DOHH2 (cell line): ENCODE measurements around the gene SV2C.

Source experiments
- H3F3A ChIP-seq: fragments of 200-600 bp; sonication (generic), shearing (Covaris generic); 2 replicates; pipeline ENCODE4 v1.6.0; 2016; ENCODE audit warnings: antibody characterized with exemption, mild to moderate bottlenecking; ENCODE audit not compliant: control insufficient read depth, insufficient read depth
- H3K27ac ChIP-seq: fragments of 200-600 bp; sonication (generic); 2 replicates; pipeline ENCODE4 v1.5.1; 2014; ENCODE audit warnings: low read depth, mild to moderate bottlenecking, low read length, moderate library complexity
- H3K27me3 ChIP-seq: fragments of 200-600 bp; sonication (generic); 2 replicates; pipeline ENCODE4 v1.6.1; 2014; ENCODE audit warnings: mild to moderate bottlenecking, low read length, mixed read lengths; ENCODE audit not compliant: control insufficient read depth
- H3K36me3 ChIP-seq: fragments of 200-600 bp; sonication (generic); 2 replicates; pipeline ENCODE4 v1.6.1; 2014; ENCODE audit warnings: mild to moderate bottlenecking, low read length, moderate library complexity, mixed read lengths; ENCODE audit not compliant: control insufficient read depth
- H3K4me1 ChIP-seq: fragments of 200-600 bp; sonication (generic); 2 replicates; pipeline ENCODE4 v1.6.1; 2014; ENCODE audit warnings: mild to moderate bottlenecking, low read length, mixed read lengths; ENCODE audit not compliant: control insufficient read depth
- H3K4me2 ChIP-seq: fragments of 200-600 bp; sonication (generic); 2 replicates; pipeline ENCODE4 v1.6.0; 2014; ENCODE audit warnings: mild to moderate bottlenecking, low read length, moderate library complexity
- H3K4me3 ChIP-seq: fragments of 200-600 bp; sonication (generic); 2 replicates; pipeline ENCODE4 v1.5.1; 2014; ENCODE audit warnings: mild to moderate bottlenecking, low read length, mixed read lengths
- H3K79me2 ChIP-seq: fragments of 200-600 bp; sonication (generic); 2 replicates; pipeline ENCODE4 v1.6.1; 2014; ENCODE audit warnings: mild to moderate bottlenecking, low read length, mixed read lengths; ENCODE audit not compliant: control insufficient read depth
- H3K9me2 ChIP-seq: fragments of 200-600 bp; sonication (generic); replicated peaks from 2 replicates; pipeline ENCODE4 v1.6.1; 2014; ENCODE audit warnings: mild to moderate bottlenecking, low read length, mixed read lengths; ENCODE audit not compliant: control insufficient read depth
- H3K9me3 ChIP-seq: fragments of 200-600 bp; sonication (generic); 2 replicates; pipeline ENCODE4 v1.6.1; 2014; ENCODE audit warnings: antibody characterized with exemption, low read length, mixed read lengths; ENCODE audit not compliant: control insufficient read depth, insufficient read depth
- H4K20me1 ChIP-seq: fragments of 200-600 bp; sonication (generic); 2 replicates; pipeline ENCODE4 v1.6.0; 2014; ENCODE audit warnings: low read depth, mild to moderate bottlenecking, antibody characterized with exemption, low read length, moderate library complexity; ENCODE audit not compliant: control insufficient read depth, insufficient read depth
- CTCF ChIP-seq: fragments of 200-600 bp; sonication (generic); IDR thresholded peaks from one replicate; pipeline ENCODE4 v1.5.1; 2014; ENCODE audit warnings: antibody characterized with exemption, mild to moderate bottlenecking, low read depth, low read length; ENCODE audit not compliant: poor library complexity, severe bottlenecking
- EZH2phosphoT487 ChIP-seq: fragments of 200-600 bp; sonication (generic); IDR thresholded peaks from 2 replicates; pipeline ENCODE4 v1.6.1; 2017; ENCODE audit warnings: borderline replicate concordance, mild to moderate bottlenecking, antibody characterized with exemption, low read length, moderate library complexity, mixed read lengths

Gene SV2C

DNA sequence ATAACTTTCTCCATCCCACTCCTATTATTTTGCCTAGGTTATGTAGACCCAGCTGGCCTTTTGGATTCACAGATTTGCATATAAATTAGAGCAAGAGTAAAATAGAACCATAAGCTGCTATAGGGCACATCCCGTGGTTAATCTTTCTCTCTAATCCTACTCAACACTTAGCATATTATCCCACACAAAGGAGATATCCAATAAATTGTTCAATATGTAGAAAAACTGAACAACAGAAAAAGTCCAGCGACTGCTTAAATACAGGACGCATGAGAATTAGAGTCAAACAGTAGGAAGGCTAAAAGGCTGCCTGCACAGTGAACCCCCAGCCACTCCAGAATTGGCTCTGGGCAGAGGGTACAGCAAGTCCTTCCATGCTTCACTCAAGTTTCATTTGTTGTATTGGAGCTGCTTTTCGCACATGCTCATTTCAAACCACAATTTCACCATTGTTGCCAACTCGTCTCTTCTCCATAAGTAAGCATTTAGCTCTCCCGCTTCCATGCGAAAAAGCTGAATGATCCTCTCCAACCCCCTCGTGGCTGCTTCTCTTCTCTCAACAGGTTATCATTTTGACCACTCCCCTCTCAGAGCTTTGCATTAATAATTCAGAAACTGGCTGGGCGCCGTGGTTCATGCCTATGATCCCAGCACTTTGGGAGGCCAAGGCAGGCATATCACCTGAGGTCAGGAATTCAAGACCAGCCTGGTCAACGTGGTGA, 305.8 kb downstream of the SV2C start:
- Histone ChIP-seq H3K9me3 (no peaks in the 10 kb centered on the region), H3K4me2 (no peak overlapping the region), H3K4me3 (no peak overlapping the region), H3K27me3 (no peaks in the 10 kb centered on the region), H4K20me1 (no peaks in the 10 kb centered on the region), H3K9me2 (no peaks in the 10 kb centered on the region), H3F3A (no peaks in the 10 kb centered on the region), H3K79me2 (no peaks in the 10 kb centered on the region), H3K36me3 (no peaks in the 10 kb centered on the region), H3K27ac (no peak overlapping the region), H3K4me1 (peaks cover 22% of the 10 kb centered on the region)
- TF ChIP-seq CTCF (no peak), EZH2phosphoT487 (no peak)

- H3K4me2 ChIP-seq, result no peak overlapping the region
- no peaks in the 10 kb centered on the region for H3K36me3 ChIP-seq
- H3K27ac ChIP-seq, result no peak overlapping the region
- H3K4me1 ChIP-seq, result peaks cover 29% of the 10 kb centered on the region
- H3K9me2 ChIP-seq, result no peaks in the 10 kb centered on the region
- H3F3A ChIP-seq, result no peaks in the 10 kb centered on the region
- H4K20me1 ChIP-seq, result no peaks in the 10 kb centered on the region
- no peaks in the 10 kb centered on the region for H3K79me2 ChIP-seq
- no peaks in the 10 kb centered on the region for H3K27me3 ChIP-seq
- H3K9me3 ChIP-seq, result no peaks in the 10 kb centered on the region
- no peak overlapping the region for H3K4me3 ChIP-seq
- TF ChIP-seq CTCF (no peak), EZH2phosphoT487 (no peak)
Measured at GRCh38 chr5:76389513-76390154, 306.5 kb downstream of the SV2C start.

DNA sequence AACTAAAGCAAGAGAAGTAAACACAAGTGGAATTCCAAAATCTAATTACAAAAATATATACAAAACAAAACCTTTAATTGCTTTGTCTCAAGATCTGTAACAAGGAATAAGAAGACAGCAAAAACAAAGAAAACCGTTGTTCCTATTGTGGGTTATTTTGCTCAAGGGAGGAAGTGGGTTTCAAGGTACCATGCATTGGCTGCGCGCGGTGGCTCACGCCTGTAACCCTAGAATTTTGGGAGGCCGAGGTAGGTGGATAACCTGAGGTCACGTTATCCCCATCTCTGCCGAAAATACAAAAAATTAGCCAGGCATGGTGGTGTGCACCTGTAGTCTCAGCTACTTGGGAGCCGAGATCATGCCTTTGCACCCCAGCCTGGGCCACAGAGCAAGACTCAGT, 307.8 kb downstream of the SV2C start:
- Histone ChIP-seq H3K9me3 (no peaks in the 10 kb centered on the region), H3K4me3 (no peak overlapping the region), H3F3A (no peaks in the 10 kb centered on the region), H3K27ac (no peak overlapping the region), H3K4me2 (no peak overlapping the region), H3K27me3 (no peaks in the 10 kb centered on the region), H4K20me1 (no peaks in the 10 kb centered on the region), H3K4me1 (peaks cover 42% of the 10 kb centered on the region), H3K36me3 (no peaks in the 10 kb centered on the region), H3K9me2 (no peaks in the 10 kb centered on the region), H3K79me2 (no peaks in the 10 kb centered on the region)
- TF ChIP-seq EZH2phosphoT487 (no peak), CTCF (no peak)
